CD1c-positive myeloid dendritic cell (primary cell): ENCODE results near the gene C10orf105.

Experiments used
- DNase-seq: peaks from one replicate; pipeline ENCODE4 v3.0.0-alpha.2; 2016; ENCODE audit errors: extremely low spot score

C10orf105 gene

DNA sequence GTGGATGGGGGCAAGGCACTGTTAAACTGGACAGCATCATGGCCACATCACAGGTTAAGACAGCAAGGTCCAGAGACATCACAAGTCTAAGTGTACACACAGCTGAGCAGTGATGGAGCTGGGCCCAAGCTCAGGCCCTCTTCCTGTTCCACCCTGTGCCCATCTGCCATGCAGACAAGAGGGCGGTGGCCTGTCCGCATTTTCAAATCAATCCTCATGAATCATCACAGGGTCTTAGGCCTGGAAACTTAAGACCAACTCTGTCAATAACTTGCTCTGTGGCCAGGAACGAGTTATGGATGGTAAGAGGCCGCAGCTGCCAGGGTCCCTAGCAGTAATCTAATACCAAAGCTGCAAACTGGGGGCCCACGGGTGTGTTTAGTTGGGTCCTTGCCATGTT lies 3.2 kb downstream of the C10orf105 start:
- no peak for DNase-seq

DNA sequence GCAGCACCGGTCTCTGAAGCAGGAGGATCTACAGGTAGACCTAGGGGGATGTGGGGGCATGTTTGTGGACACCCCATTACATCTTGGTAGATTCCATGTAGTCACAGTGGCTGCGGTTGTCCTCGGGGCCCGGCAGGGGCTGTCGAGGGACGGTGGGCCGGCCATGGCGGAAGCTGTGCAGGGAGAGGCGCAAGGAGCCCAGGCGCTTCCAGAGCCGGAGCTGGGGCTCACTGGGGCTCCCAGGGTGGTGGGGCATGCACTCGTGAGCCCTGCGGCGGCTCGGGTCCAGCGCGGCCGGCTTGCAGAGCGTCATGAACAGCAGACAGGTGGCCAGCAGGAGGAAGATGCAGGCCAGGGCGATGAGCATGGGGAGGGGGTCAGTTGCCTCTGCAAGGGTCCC lies 3.7 kb downstream of the C10orf105 start:
- no peak for DNase-seq

DNA sequence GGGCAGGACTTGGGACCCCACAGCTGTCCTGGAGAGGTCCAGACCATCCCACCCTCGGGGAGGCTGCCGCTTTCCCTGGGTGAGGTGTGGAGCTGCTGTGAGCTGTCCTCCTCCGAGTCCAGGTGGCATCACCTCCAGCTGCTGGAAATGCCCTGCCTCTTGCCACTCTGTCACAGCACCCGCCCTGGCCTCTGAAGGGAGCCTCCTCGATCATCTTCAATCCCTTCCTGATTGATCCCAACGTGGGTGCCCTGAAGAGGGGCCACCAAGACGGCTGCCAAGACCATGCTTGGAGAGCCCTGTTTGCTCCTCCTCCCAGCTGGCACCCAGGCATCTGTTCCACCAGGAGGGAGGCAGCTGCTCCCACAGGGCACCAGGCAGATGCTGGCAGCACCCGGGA lies 4.6 kb downstream of the C10orf105 start:
- DNase-seq = no peak

DNA sequence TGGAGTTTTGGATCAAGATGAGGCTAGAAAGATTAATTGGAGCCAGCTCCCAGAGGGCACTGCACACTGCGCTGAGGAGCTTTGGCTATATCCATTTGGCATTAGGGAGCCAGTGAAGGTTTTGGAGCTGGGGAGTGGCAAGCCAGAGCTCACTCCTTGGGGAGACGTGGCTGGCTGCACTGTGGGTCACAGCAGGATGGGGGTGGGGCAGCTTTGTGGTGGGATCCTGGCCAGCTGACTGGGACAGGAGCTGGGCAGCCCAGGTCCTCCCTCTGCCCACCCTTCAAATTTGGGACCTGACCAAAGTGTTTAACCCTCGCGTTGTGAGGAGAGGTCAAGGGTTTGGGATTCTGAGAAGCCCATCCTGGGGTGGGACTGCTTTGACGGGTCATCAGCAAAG lies 5.0 kb downstream of the C10orf105 start:
- no peak for DNase-seq

DNA sequence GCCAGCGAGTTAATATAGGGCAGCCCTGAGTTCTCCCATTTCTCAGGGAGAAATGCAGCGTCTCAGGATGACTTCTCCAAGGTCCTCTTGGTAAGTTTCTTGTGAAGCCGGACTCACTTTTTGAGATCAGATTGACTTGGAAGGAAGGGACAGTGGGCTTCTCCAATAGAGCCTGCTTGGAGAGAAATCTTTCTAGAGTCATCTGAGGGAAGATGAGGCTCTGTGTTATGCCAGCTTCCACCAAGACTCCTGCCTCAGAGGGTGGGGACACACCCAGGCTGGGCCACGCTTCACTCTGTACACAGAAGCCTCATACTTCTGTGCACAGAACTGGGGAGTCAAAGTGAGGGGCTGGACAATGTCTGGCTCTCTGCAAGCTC lies 5.6 kb downstream of the C10orf105 start:
- DNase-seq = no peak

DNA sequence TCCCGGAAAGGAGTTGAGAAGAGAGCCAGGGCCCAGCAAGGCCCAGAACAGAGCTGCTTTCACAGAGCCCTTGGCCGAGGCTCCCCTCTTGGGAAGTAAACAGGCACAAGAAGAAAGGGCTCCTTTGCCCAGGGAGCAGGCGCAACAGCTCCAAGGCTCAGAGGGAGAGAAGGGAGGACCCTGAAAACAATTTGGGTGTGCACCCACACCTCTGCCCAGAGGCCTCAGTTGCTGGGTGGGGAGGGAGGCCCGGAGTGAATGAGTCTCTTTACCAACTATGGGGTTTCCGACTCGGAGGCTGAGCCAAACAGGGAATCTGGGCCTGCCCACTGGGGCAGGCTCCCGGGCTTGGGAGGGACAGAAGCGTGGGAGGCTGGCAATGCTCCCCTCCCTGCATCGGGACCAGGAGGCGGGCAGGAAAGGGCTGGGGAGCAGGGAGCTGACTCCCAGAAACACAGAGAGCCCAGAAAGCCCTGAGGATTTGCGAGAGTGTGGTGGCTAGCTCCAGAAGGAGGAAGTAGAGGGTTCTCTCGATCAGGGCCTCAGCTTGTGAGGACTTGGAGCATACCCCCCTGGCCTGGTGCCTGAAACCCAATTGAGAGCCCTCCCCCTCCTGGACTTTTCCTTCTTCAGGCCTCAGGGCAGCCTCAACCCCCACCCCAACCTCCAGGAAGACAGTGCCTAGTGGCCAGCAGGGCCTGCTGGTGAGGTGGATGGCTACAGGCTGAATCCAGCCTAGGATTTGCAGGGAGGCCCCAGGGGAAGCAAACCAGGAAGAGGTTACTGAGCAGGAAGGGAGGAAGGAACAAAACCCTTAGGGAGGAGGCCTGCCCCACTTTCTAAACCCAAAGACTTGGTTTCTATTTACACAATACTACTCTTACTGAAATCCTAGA lies 6.2 kb downstream of the C10orf105 start:
- DNase-seq = peak; percentile 60

DNA sequence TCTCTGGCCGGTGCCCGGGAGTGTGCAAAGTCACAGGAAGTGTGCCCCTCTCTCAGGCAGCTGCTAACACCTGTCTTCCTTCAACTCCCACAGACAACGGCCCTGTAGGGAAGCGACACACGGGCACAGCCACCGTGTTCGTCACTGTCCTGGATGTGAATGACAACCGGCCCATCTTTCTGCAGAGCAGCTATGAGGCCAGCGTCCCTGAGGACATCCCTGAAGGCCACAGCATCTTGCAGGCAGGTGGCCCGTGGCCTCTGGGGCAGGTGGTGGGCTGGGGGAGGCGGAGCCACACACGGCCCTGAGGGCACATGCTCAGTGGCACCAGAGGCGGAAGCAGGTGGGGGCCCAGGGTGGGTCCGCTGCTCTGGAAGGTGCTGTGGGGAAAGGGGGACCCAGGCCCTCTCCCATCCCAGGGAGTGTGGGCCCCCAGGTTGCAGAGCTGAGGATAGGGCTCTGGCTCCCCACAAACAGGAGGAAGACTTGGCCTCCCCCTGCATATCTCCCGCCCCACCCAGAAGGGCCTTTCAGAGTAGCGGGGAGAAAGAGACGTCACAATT lies 6.9 kb downstream of the C10orf105 start:
- no peak for DNase-seq

DNA sequence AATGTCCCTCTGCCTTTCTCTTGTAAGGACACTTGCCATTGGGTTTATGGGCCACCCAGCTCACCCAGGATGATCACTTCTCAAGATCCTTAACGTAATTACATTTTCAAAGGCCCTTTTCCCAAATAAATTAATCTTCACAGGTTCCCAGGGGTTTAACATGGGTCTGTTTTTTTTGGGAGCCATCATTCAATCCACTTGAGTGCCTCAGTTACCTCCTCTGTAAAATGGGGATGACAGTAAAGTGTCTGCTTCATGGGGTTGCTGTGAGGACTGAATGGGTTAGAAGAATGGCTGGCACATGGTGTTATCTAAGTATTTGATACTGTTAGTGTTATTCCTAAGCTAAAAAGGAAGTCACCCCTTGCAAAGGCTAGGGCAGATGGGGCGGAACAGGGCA lies 7.4 kb downstream of the C10orf105 start:
- DNase-seq = no peak

DNA sequence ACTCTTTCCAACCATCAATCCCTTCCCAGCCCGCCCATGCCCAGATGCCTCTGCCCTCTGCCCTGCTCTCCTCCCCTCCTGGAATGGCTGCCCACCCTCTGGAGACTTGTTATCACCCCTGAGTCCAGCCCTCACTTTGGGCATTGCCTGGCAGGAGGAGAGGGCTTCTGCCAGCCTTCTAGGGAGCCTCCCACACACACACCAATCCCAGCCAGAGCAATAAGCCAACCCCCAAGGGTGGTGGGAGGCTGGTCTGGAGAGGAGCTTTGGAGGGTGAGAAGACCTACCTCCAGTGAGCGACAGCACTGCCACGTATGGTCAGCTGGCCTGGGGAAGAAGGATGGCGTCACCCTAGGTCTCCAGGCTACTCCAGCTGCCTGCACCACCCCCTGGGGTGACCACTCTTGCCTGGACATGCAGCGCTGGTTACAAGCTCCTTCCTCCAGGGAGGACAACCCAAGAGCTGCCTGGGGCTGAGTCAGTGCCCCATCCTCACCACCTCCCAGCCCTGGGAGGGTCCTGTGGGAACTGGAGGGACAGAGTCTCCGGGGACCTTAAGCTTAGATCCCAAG lies 8.4 kb downstream of the C10orf105 start:
- no peak for DNase-seq

DNA sequence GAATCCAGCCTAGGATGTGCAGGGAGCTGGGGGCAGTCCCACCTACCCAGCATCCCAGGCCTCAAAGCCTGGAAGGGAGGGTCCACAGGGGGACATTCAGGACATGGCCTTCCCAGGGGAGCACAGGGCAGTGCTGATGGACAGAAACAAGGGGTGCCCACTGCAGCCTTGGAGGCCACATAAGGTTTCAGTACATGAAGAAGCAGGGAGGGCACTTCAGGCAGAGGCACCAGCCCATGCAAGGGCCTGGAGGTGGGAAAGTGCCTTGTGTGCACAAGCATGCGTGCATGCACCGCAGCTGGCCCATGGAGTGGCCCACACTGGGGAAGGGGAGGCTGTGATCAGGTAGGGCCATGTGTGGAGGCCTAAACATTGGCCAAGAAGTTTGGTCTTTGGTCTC lies 9.1 kb downstream of the C10orf105 start:
- no peak for DNase-seq

DNA sequence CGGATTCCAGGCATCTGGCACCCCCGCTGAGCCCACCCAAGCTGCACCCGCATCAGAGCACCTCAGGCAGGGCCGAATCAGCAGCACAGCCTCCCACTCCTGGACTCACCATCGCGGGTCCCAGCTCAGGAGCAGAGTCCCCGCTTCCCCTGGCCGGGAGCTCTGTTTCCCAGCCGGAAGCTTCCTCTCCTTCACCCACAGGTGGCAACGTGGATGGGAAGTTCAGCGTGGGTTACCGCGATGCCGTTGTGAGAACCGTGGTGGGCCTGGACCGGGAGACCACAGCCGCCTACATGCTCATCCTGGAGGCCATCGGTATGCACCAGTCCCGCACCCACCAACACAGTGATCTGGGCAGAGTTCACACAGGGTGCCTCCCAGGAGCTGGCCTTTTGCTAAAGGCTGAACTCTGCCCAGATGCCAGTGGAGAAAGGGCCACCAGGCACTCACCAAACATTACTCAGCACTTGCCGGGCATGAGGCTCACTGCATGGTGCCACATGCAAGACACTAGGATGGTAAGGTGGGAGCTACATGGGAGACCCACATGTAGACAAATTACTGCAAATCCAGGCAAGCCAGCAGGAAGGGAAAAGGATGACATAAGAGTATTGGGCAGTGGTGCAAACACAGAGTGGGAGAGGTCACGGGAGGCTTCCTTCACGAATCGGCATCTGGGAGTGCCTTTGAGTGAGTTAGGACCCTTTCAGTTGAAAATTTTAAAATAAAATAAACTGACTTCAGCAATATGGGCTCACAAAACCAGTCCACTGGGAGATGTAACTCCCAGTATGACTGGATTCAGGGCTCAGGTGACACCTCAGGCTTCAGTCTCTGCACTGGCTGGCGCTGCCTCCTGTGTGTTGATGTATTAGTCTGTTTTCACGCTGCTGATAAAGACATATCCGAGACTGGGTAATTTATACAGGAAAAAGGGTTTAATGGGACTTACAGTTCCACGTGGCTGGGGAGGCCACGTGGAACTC lies 10.4 kb downstream of the C10orf105 start:
- no peak for DNase-seq

DNA sequence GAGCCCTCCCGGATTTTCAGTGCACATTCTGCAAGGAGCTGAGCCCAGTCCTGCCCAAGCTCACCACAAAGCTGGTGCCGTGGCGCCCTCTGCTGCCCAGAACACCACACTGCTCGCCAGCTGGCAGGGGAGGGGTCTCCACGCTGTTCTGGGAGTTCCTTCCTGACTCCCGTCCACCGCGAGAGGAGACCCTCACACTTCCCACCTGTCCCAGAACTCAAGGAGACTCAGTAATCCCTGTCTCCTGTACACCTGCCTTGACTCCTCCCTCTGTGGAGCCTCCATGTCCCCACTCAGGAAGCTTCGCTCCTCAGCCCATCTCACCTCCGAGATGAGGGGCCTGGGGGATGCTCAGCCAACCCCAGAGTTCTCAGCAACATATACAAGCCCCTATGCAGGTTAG lies 11.3 kb downstream of the C10orf105 start:
- peak; percentile 60 for DNase-seq

DNA sequence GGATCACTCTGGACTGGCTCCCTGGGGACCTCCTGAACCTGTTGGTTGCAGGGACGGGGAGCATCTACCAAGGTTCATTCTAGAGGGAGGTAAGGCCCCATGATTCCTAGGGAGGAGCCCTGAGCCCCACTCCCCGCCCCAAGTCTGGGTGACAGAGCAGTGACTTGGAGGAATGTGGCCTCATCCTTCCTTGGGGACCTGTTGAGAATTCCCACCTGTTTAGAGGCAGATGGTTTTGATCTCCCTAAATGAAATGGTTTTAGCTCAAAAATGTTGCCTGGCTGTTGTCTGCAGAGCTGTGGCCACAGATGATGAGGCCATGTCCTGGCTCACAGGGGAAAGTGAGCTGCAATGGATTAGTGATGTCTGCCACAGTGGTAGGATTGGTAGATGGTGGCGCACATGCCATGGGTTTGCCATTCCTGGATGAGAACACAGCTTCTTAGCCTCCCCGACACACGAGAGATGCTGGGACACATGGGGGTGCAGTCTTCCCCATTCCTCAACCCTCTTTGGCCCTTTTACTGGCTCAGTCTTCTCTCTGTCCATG lies 12.3 kb downstream of the C10orf105 start:
- DNase-seq = no peak

DNA sequence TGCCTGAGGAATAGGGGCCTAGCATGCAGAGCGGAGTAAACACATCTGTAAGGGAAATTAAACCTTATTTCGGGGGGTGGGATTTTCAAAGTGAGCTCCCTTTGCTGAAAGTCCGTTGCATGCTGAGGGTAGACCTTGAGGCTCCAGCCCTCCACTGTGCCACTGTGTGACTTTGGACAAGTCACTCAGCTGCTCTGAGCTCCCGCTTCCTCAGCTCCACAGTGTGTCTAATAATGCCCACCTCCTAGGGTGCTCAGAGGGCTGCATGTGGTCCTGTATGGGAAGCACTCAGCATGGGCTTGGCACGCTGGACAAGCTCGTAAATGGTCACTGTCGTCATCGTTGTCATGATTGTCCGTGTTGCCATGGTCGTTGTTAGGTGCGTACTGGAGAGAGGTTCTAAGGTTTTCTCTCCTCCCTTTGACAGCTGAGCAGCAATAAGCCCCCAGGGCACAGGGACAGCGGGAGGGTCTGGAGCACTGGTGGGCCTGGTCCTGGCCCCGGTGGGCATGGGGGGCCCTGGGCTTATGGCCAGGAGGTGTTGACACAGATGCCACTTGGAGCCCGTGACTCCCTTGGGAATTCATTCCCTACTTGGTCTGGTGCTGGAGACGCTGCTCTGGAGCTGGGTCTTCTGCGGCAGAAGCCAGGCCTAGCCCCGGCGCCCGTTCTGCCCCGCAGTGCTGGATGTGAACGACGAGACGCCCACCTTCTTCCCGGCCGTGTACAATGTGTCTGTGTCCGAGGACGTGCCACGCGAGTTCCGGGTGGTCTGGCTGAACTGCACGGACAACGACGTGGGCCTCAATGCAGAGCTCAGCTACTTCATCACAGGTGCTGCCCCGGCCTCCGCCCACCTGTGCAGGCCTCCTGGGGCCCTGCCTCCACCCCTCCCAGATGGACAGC lies 13.1 kb downstream of the C10orf105 start:
- DNase-seq = no peak

DNA sequence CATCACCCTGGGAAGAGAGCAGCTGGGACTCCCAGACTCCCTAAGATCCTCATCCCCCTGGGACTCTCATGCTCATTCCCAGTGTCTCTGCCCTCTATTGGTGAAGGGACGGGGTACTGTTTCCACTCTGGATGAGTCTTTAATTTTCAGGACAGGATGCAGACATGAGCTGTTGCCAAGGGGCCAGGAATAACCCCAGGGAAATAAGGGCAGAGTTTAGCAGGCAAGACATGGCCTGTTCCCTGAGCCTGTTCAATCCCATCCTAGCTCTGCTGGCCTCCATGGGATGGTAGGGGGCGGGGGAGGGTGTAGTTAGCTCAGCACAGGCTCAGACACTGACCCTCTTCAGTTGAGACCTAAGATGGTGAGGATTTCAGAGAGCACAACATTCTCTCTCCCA lies 14.0 kb downstream of the C10orf105 start:
- DNase-seq = no peak

DNA sequence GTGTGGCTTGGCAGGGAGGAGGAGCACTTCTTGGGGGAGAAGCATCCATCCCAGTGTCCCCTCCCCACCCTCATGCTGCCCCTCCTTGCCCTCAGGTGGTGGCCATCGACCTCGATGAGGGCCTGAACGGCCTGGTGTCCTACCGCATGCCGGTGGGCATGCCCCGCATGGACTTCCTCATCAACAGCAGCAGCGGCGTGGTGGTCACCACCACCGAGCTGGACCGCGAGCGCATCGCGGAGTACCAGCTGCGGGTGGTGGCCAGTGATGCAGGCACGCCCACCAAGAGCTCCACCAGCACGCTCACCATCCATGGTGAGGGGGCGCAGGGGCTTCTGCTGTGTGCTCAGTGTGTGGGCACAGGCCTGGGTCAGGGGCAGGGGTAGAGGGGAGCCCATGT lies 14.8 kb downstream of the C10orf105 start:
- DNase-seq = no peak

DNA sequence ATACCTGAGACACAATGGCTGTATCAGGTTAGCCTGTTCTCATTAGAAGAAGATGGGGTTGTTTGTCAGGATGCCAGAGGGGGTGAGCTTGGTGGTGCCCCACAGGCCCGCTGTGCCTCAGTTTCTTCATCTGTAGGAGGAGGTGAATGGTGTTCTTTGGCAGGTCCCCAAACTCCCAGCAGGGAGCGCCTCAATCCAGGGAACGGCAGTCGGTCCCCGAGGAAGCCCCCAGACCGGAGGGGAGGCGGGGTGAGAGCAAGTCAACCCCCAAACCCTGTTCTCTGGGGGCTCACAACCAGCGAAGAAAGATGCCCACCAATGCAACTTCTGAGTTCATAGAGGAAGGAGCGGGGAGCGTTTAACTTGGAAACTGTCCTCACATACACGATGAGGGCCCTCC lies 16.0 kb downstream of the C10orf105 start:
- no peak for DNase-seq

DNA sequence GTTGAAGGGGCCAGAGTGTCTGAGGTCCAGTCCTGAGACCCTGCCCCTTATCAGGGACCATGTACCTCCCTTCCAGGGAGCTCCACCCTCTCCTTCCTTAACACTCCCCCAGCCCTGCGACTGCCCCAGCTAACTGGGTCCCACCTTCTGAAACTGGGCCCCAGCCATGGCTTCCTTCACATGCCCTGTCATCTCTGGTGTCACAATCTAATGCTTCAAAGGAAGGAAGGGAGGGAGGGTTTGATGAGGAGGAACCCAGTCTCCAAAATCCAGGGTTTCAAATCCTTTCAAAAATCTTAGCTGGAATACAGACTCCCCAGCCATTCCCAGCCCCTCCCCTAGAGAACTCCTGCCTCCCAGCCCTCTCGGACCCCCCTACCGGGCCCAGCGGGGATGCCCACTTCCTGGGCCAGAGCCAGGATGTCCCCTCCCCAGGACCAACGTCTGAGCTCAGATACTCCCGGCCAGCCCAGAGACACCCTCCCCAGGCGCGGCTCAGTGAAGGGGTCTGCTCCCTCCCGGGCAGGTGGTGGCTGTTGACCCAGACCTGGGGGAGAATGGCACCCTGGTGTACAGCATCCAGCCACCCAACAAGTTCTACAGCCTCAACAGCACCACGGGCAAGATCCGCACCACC lies 18.0 kb downstream of the C10orf105 start:
- no peak for DNase-seq

DNA sequence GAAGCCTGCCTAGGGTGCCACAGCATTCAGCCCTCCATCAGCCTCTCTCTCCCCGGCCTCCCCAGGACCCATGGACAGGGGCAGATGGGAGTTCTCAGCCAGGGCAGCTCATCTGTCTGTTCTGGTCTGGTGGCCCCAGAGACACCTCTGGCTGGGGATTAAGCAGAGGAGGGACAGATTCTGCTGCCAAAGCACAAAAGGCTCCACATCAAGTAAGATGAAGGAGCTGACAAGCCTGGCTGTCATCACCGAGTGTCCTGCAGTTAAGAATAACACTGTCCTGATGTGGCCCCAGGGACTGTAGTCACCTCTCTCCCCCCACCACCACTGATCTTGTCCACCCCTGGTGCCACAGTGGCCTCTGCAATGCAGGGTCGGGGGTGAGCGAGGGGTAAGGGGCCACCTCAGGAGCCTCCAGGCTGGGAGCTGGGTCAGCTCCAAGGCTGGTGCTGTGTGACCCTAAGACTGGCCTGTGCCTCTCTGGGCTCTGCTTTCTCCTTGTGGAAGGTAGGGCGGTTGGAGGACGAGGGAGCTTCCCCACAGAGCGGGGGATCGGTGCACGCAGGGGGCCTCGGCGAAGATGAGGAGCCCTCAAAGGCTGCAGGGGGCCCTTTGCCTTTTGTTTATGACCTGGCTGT lies 18.7 kb downstream of the C10orf105 start:
- DNase-seq = no peak

DNA sequence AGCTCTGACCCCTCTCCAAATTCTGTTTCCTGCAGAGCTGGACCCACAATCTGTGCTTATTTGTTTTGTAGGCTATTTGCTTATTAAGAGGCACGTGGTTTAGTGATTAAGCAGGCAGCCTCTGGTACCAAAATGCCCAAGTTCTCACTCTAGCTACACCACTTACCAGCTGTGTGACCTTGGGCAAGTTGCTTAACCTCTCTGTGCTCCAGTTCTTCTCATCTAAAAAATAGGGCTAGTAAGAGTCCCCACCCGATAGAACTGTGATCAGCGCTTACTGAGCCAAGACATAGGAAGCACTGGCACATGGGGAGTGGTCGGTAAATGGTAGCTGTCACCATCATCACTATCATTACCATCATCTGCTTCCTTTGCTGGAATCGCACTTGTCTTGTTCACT lies 20.8 kb downstream of the C10orf105 start:
- no peak for DNase-seq
